Loucy (cell line): ENCODE results near the gene PHB1.

ENCODE experiments used
- EZH2phosphoT487 ChIP-seq: fragments of 200-600 bp; IDR thresholded peaks from 2 replicates; pipeline ENCODE4 v1.6.1; 2018; ENCODE audit warnings: antibody characterized with exemption, mild to moderate bottlenecking, moderate library complexity, borderline replicate concordance
- TF ChIP-seq, protein P1 (sequence below): fragments of 200-600 bp; sonication (generic); conservative IDR thresholded peaks from 2 replicates; pipeline ENCODE4 v1.5.1; 2014; ENCODE audit warnings: mild to moderate bottlenecking, antibody characterized with exemption, low read length

DNA sequence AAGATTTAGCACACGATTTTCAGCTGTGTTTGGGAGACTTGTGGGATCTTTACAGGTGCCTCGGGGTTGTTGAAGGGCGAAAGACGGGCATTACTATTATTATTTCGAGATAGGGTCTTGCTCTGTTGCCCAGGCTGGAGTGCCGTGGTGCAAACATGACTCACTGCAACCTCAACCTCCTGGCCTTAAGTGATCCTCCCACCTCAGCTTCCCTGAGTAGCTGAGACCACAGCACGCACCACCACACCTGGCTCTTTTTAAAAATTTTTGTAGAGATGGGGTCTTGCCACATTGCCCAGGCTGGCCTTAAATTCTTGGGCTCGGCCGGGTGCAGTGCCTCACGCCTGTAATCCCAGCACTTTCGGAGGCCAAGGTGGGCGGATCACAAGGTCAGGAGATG, 29.7 kb upstream of the PHB1 start:
- TF ChIP-seq, protein P1, sequence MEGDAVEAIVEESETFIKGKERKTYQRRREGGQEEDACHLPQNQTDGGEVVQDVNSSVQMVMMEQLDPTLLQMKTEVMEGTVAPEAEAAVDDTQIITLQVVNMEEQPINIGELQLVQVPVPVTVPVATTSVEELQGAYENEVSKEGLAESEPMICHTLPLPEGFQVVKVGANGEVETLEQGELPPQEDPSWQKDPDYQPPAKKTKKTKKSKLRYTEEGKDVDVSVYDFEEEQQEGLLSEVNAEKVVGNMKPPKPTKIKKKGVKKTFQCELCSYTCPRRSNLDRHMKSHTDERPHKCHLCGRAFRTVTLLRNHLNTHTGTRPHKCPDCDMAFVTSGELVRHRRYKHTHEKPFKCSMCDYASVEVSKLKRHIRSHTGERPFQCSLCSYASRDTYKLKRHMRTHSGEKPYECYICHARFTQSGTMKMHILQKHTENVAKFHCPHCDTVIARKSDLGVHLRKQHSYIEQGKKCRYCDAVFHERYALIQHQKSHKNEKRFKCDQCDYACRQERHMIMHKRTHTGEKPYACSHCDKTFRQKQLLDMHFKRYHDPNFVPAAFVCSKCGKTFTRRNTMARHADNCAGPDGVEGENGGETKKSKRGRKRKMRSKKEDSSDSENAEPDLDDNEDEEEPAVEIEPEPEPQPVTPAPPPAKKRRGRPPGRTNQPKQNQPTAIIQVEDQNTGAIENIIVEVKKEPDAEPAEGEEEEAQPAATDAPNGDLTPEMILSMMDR = no peak
- no peak for TF ChIP-seq EZH2phosphoT487
